Stimulated activated CD4-positive, alpha-beta T cell treated with anti-CD3 and anti-CD28 coated beads, Interleukin-1b, Interleukin-23, amount 100 ng/mL, for 1 hour (primary cell): Measurements from ENCODE around the gene GLRA3.

Source experiments
- DNase-seq, 2 donors: peaks; one replicate each; pipeline ENCODE4 v3.0.0-alpha.2; 2020; ENCODE audit warnings: low read depth in 2 of 2

The GLRA3 gene

GRCh38 chr4:174598800-174599199 lies 230.2 kb downstream of the GLRA3 start:
- DNase-seq: no peak

GRCh38 chr4:174596513-174596912 lies 232.5 kb downstream of the GLRA3 start:
- no peak for DNase-seq

- no peak for DNase-seq
Observed at GRCh38 chr4:174595141-174595929, 233.7 kb downstream of the GLRA3 start.

DNA sequence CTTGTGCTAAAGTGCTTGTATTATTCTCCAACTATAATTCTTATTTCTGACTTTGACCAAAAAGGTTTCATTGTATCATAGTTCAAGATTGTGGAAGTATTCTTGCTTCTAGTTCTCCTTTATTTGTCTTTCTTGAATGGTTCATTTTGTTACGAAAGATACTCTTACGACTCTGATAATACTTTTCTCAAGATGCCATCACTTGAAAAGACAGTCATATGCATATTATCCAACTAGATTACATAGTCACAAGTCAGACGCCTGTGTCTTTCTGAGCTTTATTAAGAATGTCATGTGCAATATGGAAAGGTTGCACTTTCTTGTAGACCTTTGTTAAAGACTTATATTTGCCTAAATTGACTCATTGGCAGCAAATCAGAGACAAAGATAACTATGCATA lies 235.3 kb downstream of the GLRA3 start:
- DNase-seq: no peak

- DNase-seq: no peak
Observed at GRCh38 chr4:174592985-174593335, 236.1 kb downstream of the GLRA3 start.

DNA sequence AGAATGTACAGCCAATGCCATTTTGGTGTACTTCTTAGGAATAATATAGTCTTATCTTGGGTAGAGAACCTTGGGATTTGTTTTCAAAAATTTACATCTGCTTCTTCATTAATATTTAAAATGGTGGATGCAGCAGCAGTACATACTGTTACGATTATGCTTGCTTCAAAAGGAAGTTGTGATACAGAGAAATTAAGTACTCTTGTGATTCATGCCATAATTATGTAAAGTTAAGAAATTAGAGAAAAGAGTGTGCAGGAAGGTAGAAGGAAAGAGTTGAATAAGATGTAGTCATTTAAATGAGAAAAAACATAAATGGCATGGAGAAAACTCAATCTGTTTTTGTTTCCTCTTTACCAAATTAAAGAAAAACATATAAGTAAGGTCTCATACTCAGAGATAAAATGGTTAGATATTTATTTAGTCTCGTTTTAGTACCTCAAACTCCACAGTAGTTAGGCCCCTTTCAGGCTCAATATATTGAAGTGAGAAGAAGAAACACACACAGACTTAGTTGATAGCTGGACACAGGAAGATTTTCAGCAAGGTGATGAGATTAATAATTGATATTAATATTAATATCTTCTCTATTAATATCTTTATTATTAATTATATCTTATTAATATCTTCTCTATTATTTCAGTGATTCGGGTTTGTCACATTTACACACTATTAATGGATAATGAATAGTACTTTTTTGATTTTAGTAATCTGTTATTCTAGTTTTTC lies 236.6 kb downstream of the GLRA3 start:
- no peak for DNase-seq

- DNase-seq: no peak
Observed at GRCh38 chr4:174591243-174592021, 237.6 kb downstream of the GLRA3 start.

GRCh38 chr4:174590336-174590735 lies 238.7 kb downstream of the GLRA3 start:
- DNase-seq: no peak
